ENCODE results near the gene GZMM. TPM values are rescaled to one million over a fixed set of nuclear protein-coding genes. Genes with fewer than 3 reads are reported as not detected.

GZMM gene
- total RNA-seq, 4 donors from 2014 or later: 2.5 TPM; not detected in 3

- DNase-seq (ENCODE audit: low spot score in 2 of 2): no peak
- WGBS, 2 donors: 76 to 78% methylated on average over 31 of the region's 31 CpGs
- Histone ChIP-seq H3K27ac (no peak overlapping the region), H3K36me3 (no peaks in the 10 kb centered on the region), H3K4me3 (no peak overlapping the region), H3K27me3 (peaks cover 0 to 48% of the 10 kb centered on the region in 2 donors), H3K9me3 (no peaks in the 10 kb centered on the region), H3K4me1 (peaks cover 0 to 26% (median 2%) of the 10 kb centered on the region in 4 donors)
- TF ChIP-seq EP300 (IDR thresholded peaks at IDR 0.05) (no peak), POLR2A (IDR thresholded peaks at IDR 0.05) (no peak), CTCF (IDR thresholded peaks at IDR 0.05) (no peak)
Measured at GRCh38 chr19:498977-499623, 44.8 kb upstream of the GZMM start.

GRCh38 chr19:501646-502045, 42.2 kb upstream of the GZMM start:
- Histone ChIP-seq H3K27ac (no peak overlapping the region), H3K9me3 (no peaks in the 10 kb centered on the region), H3K36me3 (no peaks in the 10 kb centered on the region), H3K27me3 (peaks cover 0 to 24% of the 10 kb centered on the region in 2 donors), H3K4me3 (no peak overlapping the region), H3K4me1 (peaks cover 0 to 21% (median 5%) of the 10 kb centered on the region in 4 donors)
- DNase-seq (ENCODE audit: low spot score in 2 of 2): no peak
- TF ChIP-seq CTCF (IDR thresholded peaks at IDR 0.05): no peak
- TF ChIP-seq EP300 (IDR thresholded peaks at IDR 0.05): no peak
- WGBS, 2 donors: 81 to 85% methylated on average over 17 of the region's 17 CpGs

DNA sequence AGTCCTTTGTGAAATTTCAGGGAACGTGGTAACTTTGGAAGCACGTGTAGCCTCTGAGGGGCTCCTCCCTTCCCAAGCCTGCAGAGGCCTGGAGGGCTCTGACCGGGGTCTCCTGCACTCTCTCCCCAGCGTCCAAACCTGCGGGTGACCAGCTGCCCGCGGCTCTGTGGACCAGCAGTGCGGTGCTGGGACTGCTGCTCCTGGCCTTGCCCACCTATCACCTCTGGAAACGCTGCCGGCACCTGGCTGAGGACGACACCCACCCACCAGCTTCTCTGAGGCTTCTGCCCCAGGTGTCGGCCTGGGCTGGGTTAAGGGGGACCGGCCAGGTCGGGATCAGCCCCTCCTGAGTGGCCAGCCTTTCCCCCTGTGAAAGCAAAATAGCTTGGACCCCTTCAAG, 39.2 kb upstream of the GZMM start:
- 90 to 91% methylated on average over 14 of the region's 14 CpGs for WGBS, 2 donors
- Histone ChIP-seq H3K27ac (no peak overlapping the region), H3K9me3 (no peaks in the 10 kb centered on the region), H3K4me1 (peaks cover 0 to 21% (median 13%) of the 10 kb centered on the region in 4 donors), H3K4me3 (no peak overlapping the region), H3K36me3 (peaks cover 0 to 7% (median 0%) of the 10 kb centered on the region in 3 donors), H3K27me3 (no peaks in the 10 kb centered on the region)
- no peak for DNase-seq (ENCODE audit: low spot score in 2 of 2)
- TF ChIP-seq CTCF (IDR thresholded peaks at IDR 0.05): no peak
- no peak for TF ChIP-seq POLR2A (IDR thresholded peaks at IDR 0.05)
- TF ChIP-seq EP300 (IDR thresholded peaks at IDR 0.05): no peak

- H3K27me3 ChIP-seq: no peaks in the 10 kb centered on the region
- 3 to 5% methylated on average over 40 of the region's 48 CpGs for WGBS, 2 donors
- TF ChIP-seq CTCF (IDR thresholded peaks at IDR 0.05): peak; percentile 91 to 99 (median 97)
- no peak for TF ChIP-seq EP300 (IDR thresholded peaks at IDR 0.05)
- TF ChIP-seq POLR2A (IDR thresholded peaks at IDR 0.05): peak in 1 of 2 donors; percentile 18
- peak overlapping the region; percentile 89 to 97 (median 94) for H3K27ac ChIP-seq
- peak overlapping the region; percentile 63 to 100 (median 84) for H3K4me3 ChIP-seq
- no peaks in the 10 kb centered on the region for H3K9me3 ChIP-seq
- peaks cover 0 to 14% (median 0%) of the 10 kb centered on the region in 3 donors for H3K36me3 ChIP-seq
- peaks cover 0 to 33% (median 19%) of the 10 kb centered on the region in 4 donors for H3K4me1 ChIP-seq
- peak; percentile 97 to 99 for DNase-seq (ENCODE audit: low spot score in 2 of 2)
Measured at GRCh38 chr19:506404-507285, 37.2 kb upstream of the GZMM start.
